HCT116 (cell line): ENCODE data around the gene CRACDL. TPM values are rescaled to one million over a fixed set of nuclear protein-coding genes. Genes with fewer than 3 reads are reported as not detected.

ENCODE experiments used
- ATAC-seq: fragments of 200-7000 bp; cut with Tn5 transposase; 2 replicates; pipeline ENCODE4 v1.9.1; 2020; ENCODE audit warnings: mild to moderate bottlenecking, moderate library complexity
- BruUV-seq: library from RNA; stranded (reverse); fragments of 400-500 nt; replicated peaks from 2 replicates; lab custom pipeline; 2021; lab: Mats Ljungman, UMichigan
- CTCF ChIA-PET: fragments of 300-600 bp; sonication (Branson Sonifier 250); formaldehyde crosslinking; loops from one replicate; lab custom pipeline; 2021; ENCODE audit warnings: antibody characterized with exemption; lab: Charles Lee
- POLR2A ChIA-PET: fragments of 300-600, 350-600 bp; sonication (Branson Sonifier 250); formaldehyde crosslinking; loops from one replicate; lab custom pipeline; 2021; ENCODE audit warnings: antibody characterized with exemption; lab: Charles Lee
- RAD21 ChIA-PET, 2 experiments: fragments of 300-600 bp; sonication (Branson Sonifier 250); formaldehyde crosslinking; loops; one replicate each; lab custom pipeline; 2023; ENCODE audit warnings: low total read pairs in 2 of 2; ENCODE audit not compliant: uncharacterized antibody in 2 of 2, unreplicated experiment in 2 of 2, low non-redundant PET in 1 of 2; lab: Charles Lee
- DNase-seq: peaks from one replicate; pipeline ENCODE4 v3.0.0-alpha.2; 2010; ENCODE audit warnings: low read depth, low spot score
- H2AFZ ChIP-seq: fragments of 200-600 bp; shearing (Covaris generic), sonication (generic); 2 replicates; pipeline ENCODE4 v1.6.1; 2017; ENCODE audit warnings: low read depth, mixed run types, mixed read lengths, antibody characterized with exemption, low read length; ENCODE audit not compliant: poor library complexity, severe bottlenecking
- H3K27ac ChIP-seq: 2 replicates; pipeline ENCODE4 v1.5.1; 2012; ENCODE audit warnings: low read depth, low read length
- H3K27me3 ChIP-seq: fragments of 200-600 bp; sonication (generic); 2 replicates; pipeline ENCODE4 v1.6.1; 2016; ENCODE audit warnings: mixed run types, low read length, mixed read lengths; ENCODE audit not compliant: insufficient read depth
- H3K36me3 ChIP-seq, 2 experiments: fragments of 200-500 bp in 1 of 2; fragments of 200-600 bp in 1 of 2; sonication (Bioruptor generic) in 1 of 2; sonication (generic) in 1 of 2; 2 replicates each; pipeline versions ENCODE4 v1.5.1 to v1.6.1; 2014 to 2016; ENCODE audit warnings: low read length in 2 of 2, inconsistent platforms in 1 of 2, mixed read lengths in 1 of 2, mixed run types in 1 of 2; ENCODE audit not compliant: insufficient read depth in 2 of 2, control insufficient read depth in 1 of 2
- H3K4me1 ChIP-seq, 2 experiments: fragments of 200-600 bp in 1 of 2; sonication (generic) in 1 of 2; 2 replicates each; pipeline versions ENCODE4 v1.5.1 to v1.6.1; 2012 to 2017; ENCODE audit warnings: low read length in 2 of 2, inconsistent platforms in 1 of 2, mild to moderate bottlenecking in 1 of 2, mixed read lengths in 1 of 2, mixed run types in 1 of 2, moderate library complexity in 1 of 2; ENCODE audit not compliant: insufficient read depth in 2 of 2, control insufficient read depth in 1 of 2
- H3K4me2 ChIP-seq: fragments of 200-600 bp; sonication (generic); 2 replicates; pipeline ENCODE4 v1.6.1; 2017; ENCODE audit warnings: mixed run types, low read length, mixed read lengths
- H3K4me3 ChIP-seq, 2 experiments: fragments of 200-600 bp in 1 of 2; sonication (generic) in 1 of 2; replicated peaks in 1 of 2; 2 replicates each; pipeline ENCODE4 v1.5.1; 2011 to 2016; ENCODE audit warnings: low read length in 2 of 2, control low read depth in 1 of 2, low read depth in 1 of 2, mild to moderate bottlenecking in 1 of 2, mixed read lengths in 1 of 2, mixed run types in 1 of 2
- H3K79me2 ChIP-seq: fragments of 200-600 bp; sonication (generic); 2 replicates; pipeline ENCODE4 v1.6.1; 2017; ENCODE audit warnings: mild to moderate bottlenecking, mixed run types, low read length, moderate library complexity, mixed read lengths; ENCODE audit not compliant: insufficient read depth
- H3K9ac ChIP-seq: fragments of 200-600 bp; sonication (generic); 2 replicates; pipeline ENCODE4 v1.6.1; 2016; ENCODE audit warnings: low read length, mixed read lengths
- H3K9me2 ChIP-seq: fragments of 200-600 bp; sonication (generic), shearing (Covaris generic); 2 replicates; pipeline ENCODE4 v1.6.1; 2017; ENCODE audit warnings: mixed run types, mild to moderate bottlenecking, moderate library complexity; ENCODE audit not compliant: insufficient read depth
- H3K9me3 ChIP-seq, 2 experiments: fragments of 200-500 bp in 1 of 2; fragments of 200-600 bp in 1 of 2; sonication (Bioruptor generic) in 1 of 2; sonication (generic) in 1 of 2; 2 replicates each; pipeline ENCODE4 v1.6.1; 2014 to 2017; ENCODE audit warnings: low read length in 2 of 2, mixed read lengths in 2 of 2, inconsistent platforms in 1 of 2, low read depth in 1 of 2, mild to moderate bottlenecking in 1 of 2, mixed run types in 1 of 2, moderate library complexity in 1 of 2; ENCODE audit not compliant: control insufficient read depth in 1 of 2, insufficient read depth in 1 of 2
- H4K20me1 ChIP-seq: fragments of 200-600 bp; sonication (generic), shearing (Covaris generic); 2 replicates; pipeline ENCODE4 v1.6.1; 2017; ENCODE audit warnings: mixed run types, mild to moderate bottlenecking, moderate library complexity; ENCODE audit not compliant: insufficient read depth
- CBX3 ChIP-seq: IDR thresholded peaks from 2 replicates; pipeline ENCODE4 v1.6.1; 2012; ENCODE audit warnings: low read depth
- CEBPB ChIP-seq: IDR thresholded peaks from 2 replicates; pipeline ENCODE4 v1.6.1; 2012; ENCODE audit warnings: low read depth
- CTCF ChIP-seq, 3 experiments: fragments of 200-600 bp in 1 of 3; sonication (generic) in 1 of 3; IDR thresholded peaks in 2 of 3; conservative IDR thresholded peaks in 1 of 3; 2 replicates each; pipeline ENCODE4 v1.5.1; 2012 to 2017; ENCODE audit warnings: low read depth in 2 of 3, low read length in 2 of 3, antibody characterized with exemption in 1 of 3, borderline replicate concordance in 1 of 3, control low read depth in 1 of 3, mild to moderate bottlenecking in 1 of 3, mixed read lengths in 1 of 3, mixed run types in 1 of 3, moderate library complexity in 1 of 3; ENCODE audit not compliant: insufficient read depth in 1 of 3
- EGR1 ChIP-seq: IDR thresholded peaks from 2 replicates; pipeline ENCODE4 v1.6.1; 2012; ENCODE audit warnings: low read depth
- EZH2phosphoT487 ChIP-seq: fragments of 200-600 bp; IDR thresholded peaks from 2 replicates; pipeline ENCODE4 v1.6.1; 2018; ENCODE audit warnings: antibody characterized with exemption, borderline replicate concordance
- POLR2A ChIP-seq: IDR thresholded peaks from 2 replicates; pipeline ENCODE4 v1.7.0; 2011; ENCODE audit warnings: borderline replicate concordance; ENCODE audit not compliant: insufficient read depth, insufficient read length; ENCODE audit errors: extremely low read depth
- REST ChIP-seq: IDR thresholded peaks from 2 replicates; pipeline ENCODE4 v1.6.1; 2012; ENCODE audit warnings: low read depth
- SP1 ChIP-seq: IDR thresholded peaks from 2 replicates; pipeline ENCODE4 v1.6.1; 2012; ENCODE audit warnings: low read depth
- intact Hi-C: fragments of 100-400 bp; cut with micrococcal nuclease; formaldehyde crosslinking; loops from 2 replicates; pipeline ENCODE4 v1.10.0; 2022
- total RNA-seq: library from RNA; stranded (reverse); gene quantifications from one replicate; pipeline ENCODE4 v1.2.1, GENCODE V29; 2021; ENCODE audit not compliant: unreplicated experiment

CRACDL gene
- total RNA-seq, 1 experiment from 2014 or later, result 1.1 TPM

- no peak for TF ChIP-seq REST
- no peak for TF ChIP-seq CBX3
- TF ChIP-seq EGR1, result no peak
- TF ChIP-seq EZH2phosphoT487, result no peak
- TF ChIP-seq SP1, result no peak
- no peak for TF ChIP-seq POLR2A
Observed at GRCh38 chr2:98850074-98850473, 86.0 kb downstream of the CRACDL start (continued).

GRCh38 chr2:98849113-98849512 is 86.9 kb downstream of the CRACDL start:
- H3K27ac ChIP-seq, result no peak overlapping the region
- H3K79me2 ChIP-seq, result no peaks in the 10 kb centered on the region
- intact Hi-C loops, result no loop called here
- no peaks in the 10 kb centered on the region for H3K4me1 ChIP-seq
- no peak overlapping the region for H3K4me2 ChIP-seq
- ChIA-PET RAD21 (no interaction called here), POLR2A (no interaction called here), CTCF (no interaction called here)
- peak; percentile 36; the same call in 1 of the 2 replicates for TF ChIP-seq CEBPB
- TF ChIP-seq CTCF (IDR thresholded peaks at IDR 0.05 in 2 of 3, conservative IDR thresholded peaks at IDR 0.05 in 1 of 3; ENCODE audit: borderline replicate concordance in 1 of 3, insufficient read depth in 1 of 3, low read depth in 2 of 3, low read length in 2 of 3), result no peak
- ATAC-seq, result no peak
- H3K27me3 ChIP-seq, result no peaks in the 10 kb centered on the region
- BruUV-seq, result no TSS peak
- no peaks in the 10 kb centered on the region for H3K36me3 ChIP-seq
- H3K9me2 ChIP-seq, result no peaks in the 10 kb centered on the region
- H3K9ac ChIP-seq, result no peak overlapping the region
- no peaks in the 10 kb centered on the region for H3K9me3 ChIP-seq
- no peak overlapping the region for H3K4me3 ChIP-seq
- no peaks in the 10 kb centered on the region for H4K20me1 ChIP-seq
- DNase-seq, result no peak
- H2AFZ ChIP-seq, result no peak overlapping the region
